K562 (cell line): Measurements from ENCODE around the gene CEP44. TPM values are rescaled to one million over a fixed set of nuclear protein-coding genes. Genes with fewer than 3 reads are reported as not detected.

Experiments
- ATAC-seq: fragments of 200-7000 bp; cut with Tn5 transposase; 3 replicates; pipeline ENCODE4 v1.9.1; 2020; ENCODE audit warnings: moderate library complexity
- BruUV-seq: library from RNA; stranded (reverse); fragments of 400-500 nt; replicated peaks from 2 replicates; lab custom pipeline; 2021; lab: Mats Ljungman, UMichigan
- CTCF ChIA-PET: fragments of 300-600 bp; formaldehyde crosslinking; extraction: SDS; loops from one replicate; lab custom pipeline; 2021; ENCODE audit warnings: low intra/inter-chr PET ratio; lab: Yijun Ruan, JAX
- POLR2A ChIA-PET: fragments of 300-600, 350-650 bp; sonication (Branson Sonifier 250); formaldehyde crosslinking; extraction: SDS; loops from one replicate; lab custom pipeline; 2021; ENCODE audit warnings: antibody characterized with exemption, inconsistent platforms; lab: Yijun Ruan, JAX
- DNase-seq, 4 experiments: peaks; one replicate each; pipeline versions ENCODE4 v3.0.0 to v3.0.0-alpha.2; 2011 to 2018; ENCODE audit warnings: low spot score in 3 of 4, mixed read lengths in 3 of 4; ENCODE audit errors: extremely low read depth in 1 of 4
- FAIRE-seq: peaks from 2 replicates; lab custom pipeline; 2011; peaks lifted over from hg19 to GRCh38; lab: Jason Lieb, UNC
- H2AFZ ChIP-seq: 2 replicates; pipeline ENCODE4 v1.6.0; 2011; ENCODE audit warnings: low read depth, low read length, control low read depth, inconsistent platforms
- H3K27ac ChIP-seq: fragments of 200-600 bp; 3 replicates; pipeline ENCODE4 v1.8.0; 2011; ENCODE audit warnings: low read depth, mild to moderate bottlenecking, control low read depth, inconsistent platforms, low read length, moderate library complexity, mixed read lengths; ENCODE audit errors: extremely low read depth
- H3K27me3 ChIP-seq, 2 experiments: fragments of 300-600 bp in 1 of 2; 2 replicates in 1 of 2; 3 replicates in 1 of 2; pipeline versions ENCODE4 v1.6.0 to v1.8.0; 2011; ENCODE audit warnings: inconsistent platforms in 2 of 2, low read length in 2 of 2, mild to moderate bottlenecking in 1 of 2, mixed read lengths in 1 of 2, moderate library complexity in 1 of 2; ENCODE audit not compliant: control insufficient read depth in 2 of 2, insufficient read depth in 2 of 2
- H3K36me3 ChIP-seq: fragments of 300-600 bp; 3 replicates; pipeline ENCODE4 v1.8.0; 2011; ENCODE audit warnings: mild to moderate bottlenecking, low read length, inconsistent platforms; ENCODE audit not compliant: control insufficient read depth, insufficient read depth
- H3K4me1 ChIP-seq, 2 experiments: fragments of 200-600 bp in 1 of 2; replicated peaks in 1 of 2; 2 replicates in 1 of 2; 3 replicates in 1 of 2; pipeline versions ENCODE4 v1.5.1 to v1.8.0; 2011; ENCODE audit warnings: inconsistent platforms in 2 of 2, low read length in 2 of 2, mild to moderate bottlenecking in 1 of 2, mixed read lengths in 1 of 2, moderate library complexity in 1 of 2; ENCODE audit not compliant: control insufficient read depth in 2 of 2, insufficient read depth in 2 of 2
- H3K4me2 ChIP-seq: 2 replicates; pipeline ENCODE4 v1.6.1; 2011; ENCODE audit warnings: low read length, control low read depth, inconsistent platforms, mixed read lengths; ENCODE audit not compliant: insufficient read depth
- H3K4me3 ChIP-seq: fragments of 200-600 bp; sonication (generic), shearing (Covaris generic); 2 replicates; pipeline ENCODE4 v1.5.1; 2016; ENCODE audit warnings: control low read depth, inconsistent platforms
- H3K79me2 ChIP-seq: fragments of 200-600 bp; 3 replicates; pipeline ENCODE4 v1.8.0; 2011; ENCODE audit warnings: low read length, inconsistent platforms; ENCODE audit not compliant: control insufficient read depth, insufficient read depth
- H3K9ac ChIP-seq, 2 experiments: 2 replicates each; pipeline versions ENCODE4 v1.6.0 to v1.6.1; 2011; ENCODE audit warnings: low read depth in 2 of 2, low read length in 2 of 2, control low read depth in 1 of 2, inconsistent platforms in 1 of 2, mild to moderate bottlenecking in 1 of 2, mixed read lengths in 1 of 2; ENCODE audit not compliant: insufficient read depth in 1 of 2
- H3K9me1 ChIP-seq: one replicate; pipeline ENCODE4 v1.6.0; 2011; ENCODE audit warnings: inconsistent platforms, mild to moderate bottlenecking, low read length, moderate library complexity; ENCODE audit not compliant: control insufficient read depth, insufficient read depth
- H3K9me3 ChIP-seq: replicated peaks from 2 replicates; pipeline ENCODE4 v1.5.1; 2011; ENCODE audit warnings: low read depth, low read length, inconsistent platforms; ENCODE audit not compliant: control insufficient read depth, insufficient read depth
- H4K20me1 ChIP-seq: replicated peaks from 2 replicates; pipeline ENCODE4 v1.6.1; 2011; ENCODE audit warnings: low read length, inconsistent platforms, mixed read lengths; ENCODE audit not compliant: control insufficient read depth, insufficient read depth
- COPS2 ChIP-seq: fragments of 450-650 bp; conservative IDR thresholded peaks from 2 replicates; pipeline ENCODE4 v1.6.1; 2016; ENCODE audit warnings: mild to moderate bottlenecking, moderate library complexity
- E2F3 ChIP-seq: fragments of 250-450 bp; sonication (Bioruptor Pico); IDR thresholded peaks from 2 replicates; pipeline ENCODE4 v1.4.0; 2020; ENCODE audit warnings: mild to moderate bottlenecking
- EP400 ChIP-seq: fragments of 450-650 bp; IDR thresholded peaks from 2 replicates; pipeline ENCODE4 v1.6.1; 2017; ENCODE audit warnings: antibody characterized with exemption, mild to moderate bottlenecking, moderate library complexity
- ETV6 ChIP-seq, 3 experiments: fragments of 150-350 bp in 1 of 3; sonication (generic) in 1 of 3; formaldehyde crosslinking in 1 of 3; IDR thresholded peaks; 2 replicates each; pipeline versions ENCODE4 v1.6.1 to v1.8.0; 2014 to 2022; ENCODE audit warnings: borderline replicate concordance in 2 of 3, low read depth in 2 of 3, antibody characterized with exemption in 1 of 3, low read length in 1 of 3, mild to moderate bottlenecking in 1 of 3, missing genetic modification reagents in 1 of 3
- GATA2 ChIP-seq: sonication (generic); formaldehyde crosslinking; IDR thresholded peaks from 2 replicates; pipeline ENCODE4 v1.4.0; 2020; ENCODE audit warnings: mild to moderate bottlenecking, missing genetic modification reagents
- NR1H2 ChIP-seq: sonication (generic); formaldehyde crosslinking; IDR thresholded peaks from 2 replicates; pipeline ENCODE4 v1.4.0; 2020; ENCODE audit warnings: mild to moderate bottlenecking, missing genetic modification reagents
- PML ChIP-seq: IDR thresholded peaks from 2 replicates; pipeline ENCODE4 v1.6.1; 2012; ENCODE audit warnings: low read length, inconsistent platforms
- SIN3A ChIP-seq, 2 experiments: fragments of 150-350 bp in 1 of 2; IDR thresholded peaks; 2 replicates each; pipeline ENCODE4 v1.6.1; 2011 to 2016; ENCODE audit warnings: borderline replicate concordance in 2 of 2, low read depth in 2 of 2, low read length in 2 of 2, mild to moderate bottlenecking in 2 of 2, moderate library complexity in 2 of 2; ENCODE audit not compliant: control insufficient read depth in 1 of 2
- TCF3 ChIP-seq: sonication (generic); formaldehyde crosslinking; IDR thresholded peaks from 2 replicates; pipeline ENCODE4 v1.4.0; 2020; ENCODE audit warnings: mild to moderate bottlenecking, missing genetic modification reagents
- TCFL5 ChIP-seq: fragments of 250-450 bp; sonication (Bioruptor Pico); conservative IDR thresholded peaks from 2 replicates; pipeline ENCODE4 v1.6.1; 2021; ENCODE audit warnings: mild to moderate bottlenecking, moderate library complexity, matching md5 sums
- ZBTB11 ChIP-seq, 3 experiments: fragments of 200-800 bp in 1 of 3; fragments of 250-450 bp in 1 of 3; fragments of 450-650 bp in 1 of 3; sonication (Bioruptor Pico) in 1 of 3; sonication (Bioruptor generic) in 1 of 3; formaldehyde crosslinking in 1 of 3; IDR thresholded peaks; 2 replicates each; pipeline versions ENCODE4 v1.6.1 to v1.8.0; 2016 to 2022; ENCODE audit warnings: mild to moderate bottlenecking in 2 of 3, missing genetic modification characterization in 2 of 3, missing compliant biosample characterization in 1 of 3, moderate library complexity in 1 of 3
- ZNF274 ChIP-seq: IDR thresholded peaks from 2 replicates; pipeline ENCODE4 v1.6.1; 2011; ENCODE audit warnings: low read depth, mild to moderate bottlenecking, low read length, moderate library complexity, borderline replicate concordance
- ZNF431 ChIP-seq: sonication (generic); formaldehyde crosslinking; IDR thresholded peaks from 2 replicates; pipeline ENCODE4 v1.8.0; 2022; ENCODE audit warnings: mild to moderate bottlenecking, missing genetic modification reagents
- WGBS: fragments of 100-300 bp; shearing (Covaris generic); methylation state at CpG from one replicate; pipeline ENCODE4 v1.1.6; 2016; ENCODE audit warnings: low coverage, mixed read lengths; ENCODE audit not compliant: insufficient coverage; ENCODE audit errors: missing lambda C conversion rate; 5-methylcytosine and 5-hydroxymethylcytosine counted together
- in situ Hi-C: fragments of 300-500 bp; cut with MboI; formaldehyde crosslinking; loops from 4 replicates; pipeline ENCODE4 v1.15.0; 2018; ENCODE audit warnings: inconsistent platforms, mixed read lengths
- intact Hi-C: fragments of 100-400 bp; cut with micrococcal nuclease; formaldehyde crosslinking; loops from 2 replicates; pipeline ENCODE4 v1.14.2; 2022
- polyA plus RNA-seq, 8 experiments: library from polyadenylated mRNA; depleted of rRNA in 4 of 8; stranded (reverse) in 5 of 8; unstranded in 3 of 8; fragments of >200 nt; fragmentation: Nextera tagmentation in 2 of 8; fragmentation: Illumina TruSeq in 1 of 8; extraction: Ambion mirVana in 2 of 8; extraction: Trizol in 1 of 8; gene quantifications; 2 replicates each; pipeline versions ENCODE4 v1.2.1 to v1.2.3, GENCODE V29; 2011 to 2014; ENCODE audit warnings: inconsistent platforms in 1 of 8, missing spikeins in 1 of 8
- total RNA-seq, 7 experiments: library from RNA; depleted of rRNA in 6 of 7; stranded (reverse); fragments of >200 nt in 6 of 7; fragmentation: Illumina TruSeq in 2 of 7; extraction: Trizol in 2 of 7; gene quantifications; 2 replicates each; pipeline versions ENCODE4 v1.2.1 to v1.2.3, GENCODE V29; 2011 to 2021; ENCODE audit warnings: low replicate concordance in 1 of 7

The CEP44 gene
- total and polyA plus RNA-seq, 9 of the 15 experiments (the other 6 are each of a cell fraction or from before 2014, with no cell fraction given) = 19.6 to 45.0 (median 24.4) TPM

GRCh38 chr4:174377613-174378012 is 93.9 kb downstream of the CEP44 start:
- intact Hi-C loops = no loop called here
- no peak for TF ChIP-seq TCF3 (CRISPR knock-in tag)
- no peak for TF ChIP-seq COPS2
- no peak for TF ChIP-seq E2F3 (CRISPR knock-in tag)
- no peak for TF ChIP-seq SIN3A (IDR thresholded peaks at IDR 0.05; ENCODE audit: borderline replicate concordance in 2 of 2, control insufficient read depth in 1 of 2, low read depth in 2 of 2, low read length in 2 of 2)
- no peak for TF ChIP-seq ZBTB11 (CRISPR knock-in tag; IDR thresholded peaks at IDR 0.05)
- TF ChIP-seq ZNF431 = no peak
- no peak for TF ChIP-seq TCFL5
- no peak for TF ChIP-seq GATA2 (CRISPR knock-in tag)
- TF ChIP-seq EP400 = no peak
- no peak for TF ChIP-seq PML
- no peak for TF ChIP-seq ETV6 (IDR thresholded peaks at IDR 0.05; ENCODE audit: borderline replicate concordance in 1 of 2, low read depth in 2 of 2, low read length in 1 of 2)
- TF ChIP-seq ETV6 (CRISPR knock-in tag; IDR thresholded peaks at IDR 0.05; ENCODE audit: borderline replicate concordance) = no peak
- no peak for TF ChIP-seq NR1H2
- TF ChIP-seq ZNF274 = no peak
- Histone ChIP-seq H4K20me1 (no peaks in the 10 kb centered on the region), H3K9ac (no peak overlapping the region), H3K79me2 (no peaks in the 10 kb centered on the region), H3K4me1 (peaks cover 6 to 8% of the 10 kb centered on the region in 2 experiments; a peak in 3 of 5 replicates), H3K4me2 (no peak overlapping the region), H3K27me3 (no peaks in the 10 kb centered on the region), H3K27ac (no peak overlapping the region), H3K4me3 (no peak overlapping the region), H3K9me3 (no peaks in the 10 kb centered on the region), H3K36me3 (no peaks in the 10 kb centered on the region), H3K9me1 (no peaks in the 10 kb centered on the region), H2AFZ (peak overlapping the region; percentile 33; the same call in 1 of the 2 replicates)
- ATAC-seq (no peak), DNase-seq (no peak), FAIRE-seq (no peak)
- no TSS peak for BruUV-seq
- CTCF ChIA-PET = no interaction called here
- 53% methylated on average over 2 of the region's 2 CpGs for WGBS
- POLR2A ChIA-PET = no interaction called here
- in situ Hi-C loops = no loop called here
